Neural progenitor cell (in vitro differentiated cells): ENCODE results near the gene C17orf78. TPM values are rescaled to one million over a fixed set of nuclear protein-coding genes. Genes with fewer than 3 reads are reported as not detected.
"Not testable (repeated sequence)": the region's sequence is repeated elsewhere in the genome, so short reads cannot be mapped to it uniquely, and the experiment has no call there.

Source experiments
- DNase-seq: peaks from one replicate; pipeline ENCODE4 v3.0.0-alpha.2; 2016; ENCODE audit warnings: low spot score
- H2AFZ ChIP-seq: fragments of 200-600 bp; sonication (generic); replicated peaks from 2 replicates; pipeline ENCODE4 v1.6.1; 2016; ENCODE audit warnings: antibody characterized with exemption
- H3F3A ChIP-seq: fragments of 200-600 bp; sonication (generic); 2 replicates; pipeline ENCODE4 v1.6.1; 2016; ENCODE audit warnings: antibody characterized with exemption, low read depth
- H3K27ac ChIP-seq: fragments of 200-600 bp; sonication (generic); 2 replicates; pipeline ENCODE4 v1.5.1; 2016; ENCODE audit warnings: mild to moderate bottlenecking
- H3K27me3 ChIP-seq: fragments of 200-600 bp; sonication (generic); 2 replicates; pipeline ENCODE4 v1.6.1; 2016; ENCODE audit warnings: mild to moderate bottlenecking, moderate library complexity
- H3K36me3 ChIP-seq: fragments of 200-600 bp; sonication (generic); 2 replicates; pipeline ENCODE4 v1.5.1; 2016
- H3K4me1 ChIP-seq: fragments of 200-600 bp; sonication (generic); 2 replicates; pipeline ENCODE4 v1.6.1; 2016; ENCODE audit warnings: mixed run types
- H3K4me2 ChIP-seq: fragments of 200-600 bp; sonication (generic); 2 replicates; pipeline ENCODE4 v1.6.1; 2016
- H3K4me3 ChIP-seq: fragments of 200-600 bp; sonication (generic); 2 replicates; pipeline ENCODE4 v1.5.1; 2016
- H3K79me2 ChIP-seq: fragments of 200-600 bp; sonication (generic); 2 replicates; pipeline ENCODE4 v1.6.1; 2016; ENCODE audit warnings: low read depth
- H3K9ac ChIP-seq: fragments of 200-600 bp; sonication (generic); 2 replicates; pipeline ENCODE4 v1.6.1; 2016
- H3K9me3 ChIP-seq: fragments of 200-600 bp; sonication (generic); 2 replicates; pipeline ENCODE4 v1.5.1; 2016; ENCODE audit warnings: low read depth
- H4K20me1 ChIP-seq: fragments of 200-600 bp; sonication (generic); 2 replicates; pipeline ENCODE4 v1.6.1; 2016; ENCODE audit warnings: low read depth
- H3K27ac Mint-ChIP-seq: 3 replicates; pipeline ENCODE4 v1.8.0; 2021; ENCODE audit warnings: mixed read lengths
- H3K27me3 Mint-ChIP-seq: 2 replicates; pipeline ENCODE4 v1.8.0; 2022; ENCODE audit warnings: low read depth, mild to moderate bottlenecking, inconsistent platforms, moderate library complexity, mixed read lengths; ENCODE audit not compliant: insufficient read depth
- H3K36me3 Mint-ChIP-seq: 3 replicates; pipeline ENCODE4 v1.8.0; 2021; ENCODE audit warnings: mixed read lengths
- H3K4me1 Mint-ChIP-seq: 3 replicates; pipeline ENCODE4 v1.8.0; 2021; ENCODE audit warnings: mixed read lengths
- H3K4me3 Mint-ChIP-seq: 3 replicates; pipeline ENCODE4 v1.8.0; 2021; ENCODE audit warnings: mild to moderate bottlenecking, moderate library complexity, mixed read lengths
- H3K9me3 Mint-ChIP-seq: 3 replicates; pipeline ENCODE4 v1.8.0; 2020; ENCODE audit warnings: mixed read lengths
- EZH2 ChIP-seq: fragments of 200-600 bp; sonication (generic); IDR thresholded peaks from 2 replicates; pipeline ENCODE4 v1.6.1; 2017; ENCODE audit warnings: antibody characterized with exemption, mild to moderate bottlenecking, moderate library complexity
- EZH2phosphoT487 ChIP-seq: fragments of 200-600 bp; sonication (generic); IDR thresholded peaks from 2 replicates; pipeline ENCODE4 v1.6.1; 2017; ENCODE audit warnings: antibody characterized with exemption
- total RNA-seq: library from RNA; depleted of rRNA; stranded (reverse); fragments of >200 nt; gene quantifications from 2 replicates; pipeline ENCODE4 v1.2.3, GENCODE V29; 2015; ENCODE audit warnings: low replicate concordance
- TF ChIP-seq, protein P1 (sequence below): fragments of 200-600 bp; sonication (generic); IDR thresholded peaks from 2 replicates; pipeline ENCODE4 v1.5.1; 2017; ENCODE audit warnings: antibody characterized with exemption, mild to moderate bottlenecking

The C17orf78 gene
- total RNA-seq, 1 donor from 2014 or later: not detected

DNA sequence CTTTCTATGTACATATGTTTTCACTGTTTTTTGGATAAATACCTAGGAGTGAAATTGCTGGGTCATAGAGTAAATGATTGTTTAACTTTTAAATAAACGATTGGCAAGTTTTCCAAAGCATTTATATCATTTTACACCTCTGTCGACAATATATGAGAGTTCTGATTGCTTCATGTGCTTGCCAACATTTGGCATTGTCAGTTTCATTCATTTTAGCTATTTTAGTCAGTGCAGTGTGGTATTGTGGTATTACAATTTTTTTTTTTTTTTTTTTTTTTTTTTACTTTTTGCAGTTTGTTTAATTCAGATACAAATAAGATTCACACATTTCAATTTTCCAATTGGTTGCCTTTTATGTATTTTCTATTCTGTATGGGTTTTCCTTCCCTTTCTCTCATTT lies 56.9 kb downstream of the C17orf78 start:
- H3K27ac Mint-ChIP-seq: no peak overlapping the region
- no peak overlapping the region for H3K4me3 Mint-ChIP-seq
- H3K4me1 Mint-ChIP-seq: no peaks in the 10 kb centered on the region
- Histone ChIP-seq H3K4me1 (no peaks in the 10 kb centered on the region), H3K79me2 (no peaks in the 10 kb centered on the region), H2AFZ (no peak overlapping the region), H3F3A (no peaks in the 10 kb centered on the region), H3K27me3 (no peaks in the 10 kb centered on the region), H3K4me2 (no peak overlapping the region), H3K27ac (no peak overlapping the region), H3K9ac (no peak overlapping the region), H4K20me1 (no peaks in the 10 kb centered on the region), H3K36me3 (peaks cover 4% of the 10 kb centered on the region), H3K9me3 (no peaks in the 10 kb centered on the region), H3K4me3 (no peak overlapping the region)
- no peaks in the 10 kb centered on the region for H3K9me3 Mint-ChIP-seq
- no peak for DNase-seq
- H3K36me3 Mint-ChIP-seq: peaks cover 26% of the 10 kb centered on the region
- TF ChIP-seq EZH2phosphoT487: no peak
- TF ChIP-seq EZH2: no peak
- TF ChIP-seq, protein P1, sequence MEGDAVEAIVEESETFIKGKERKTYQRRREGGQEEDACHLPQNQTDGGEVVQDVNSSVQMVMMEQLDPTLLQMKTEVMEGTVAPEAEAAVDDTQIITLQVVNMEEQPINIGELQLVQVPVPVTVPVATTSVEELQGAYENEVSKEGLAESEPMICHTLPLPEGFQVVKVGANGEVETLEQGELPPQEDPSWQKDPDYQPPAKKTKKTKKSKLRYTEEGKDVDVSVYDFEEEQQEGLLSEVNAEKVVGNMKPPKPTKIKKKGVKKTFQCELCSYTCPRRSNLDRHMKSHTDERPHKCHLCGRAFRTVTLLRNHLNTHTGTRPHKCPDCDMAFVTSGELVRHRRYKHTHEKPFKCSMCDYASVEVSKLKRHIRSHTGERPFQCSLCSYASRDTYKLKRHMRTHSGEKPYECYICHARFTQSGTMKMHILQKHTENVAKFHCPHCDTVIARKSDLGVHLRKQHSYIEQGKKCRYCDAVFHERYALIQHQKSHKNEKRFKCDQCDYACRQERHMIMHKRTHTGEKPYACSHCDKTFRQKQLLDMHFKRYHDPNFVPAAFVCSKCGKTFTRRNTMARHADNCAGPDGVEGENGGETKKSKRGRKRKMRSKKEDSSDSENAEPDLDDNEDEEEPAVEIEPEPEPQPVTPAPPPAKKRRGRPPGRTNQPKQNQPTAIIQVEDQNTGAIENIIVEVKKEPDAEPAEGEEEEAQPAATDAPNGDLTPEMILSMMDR: no peak
- peaks cover 4% of the 10 kb centered on the region for H3K27me3 Mint-ChIP-seq

DNA sequence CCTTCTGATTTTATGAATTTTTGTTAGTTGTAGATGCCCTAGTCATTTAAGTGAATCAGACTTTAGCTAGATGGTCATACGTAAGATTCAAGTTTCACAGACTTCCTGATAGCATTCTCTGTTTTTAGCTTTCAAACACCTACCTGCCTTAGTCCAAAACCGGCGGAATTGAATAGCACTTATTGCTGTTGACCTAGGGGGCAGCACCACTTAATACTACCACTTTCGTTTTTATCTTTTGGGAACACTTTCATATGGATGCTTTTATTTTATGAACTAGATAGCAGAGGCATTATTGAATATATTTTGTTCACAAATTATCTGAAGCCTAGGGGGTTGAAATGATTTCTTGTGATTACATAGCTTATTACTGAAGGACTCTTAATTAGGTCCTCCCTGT lies 62.4 kb downstream of the C17orf78 start:
- H3K27ac Mint-ChIP-seq: no peak overlapping the region
- H3K4me3 Mint-ChIP-seq: no peak overlapping the region
- TF ChIP-seq EZH2 (no peak), EZH2phosphoT487 (no peak)
- TF ChIP-seq, protein P1: peak; percentile 48
- H3K9me3 ChIP-seq: no peaks in the 10 kb centered on the region
- H3F3A ChIP-seq: no peaks in the 10 kb centered on the region
- no peaks in the 10 kb centered on the region for H3K36me3 ChIP-seq
- no peak overlapping the region for H3K4me3 ChIP-seq
- H3K27ac ChIP-seq: no peak overlapping the region
- H3K79me2 ChIP-seq: no peaks in the 10 kb centered on the region
- no peaks in the 10 kb centered on the region for H3K27me3 ChIP-seq
- no peaks in the 10 kb centered on the region for H4K20me1 ChIP-seq
- no peaks in the 10 kb centered on the region for H3K4me1 ChIP-seq
- DNase-seq: no peak
- H3K9me3 Mint-ChIP-seq: no peaks in the 10 kb centered on the region
- H2AFZ ChIP-seq: no peak overlapping the region
- H3K4me2 ChIP-seq: no peak overlapping the region
- no peaks in the 10 kb centered on the region for H3K4me1 Mint-ChIP-seq
- H3K9ac ChIP-seq: no peak overlapping the region
- H3K27me3 Mint-ChIP-seq: peaks cover 2% of the 10 kb centered on the region
- H3K36me3 Mint-ChIP-seq: peaks cover 21% of the 10 kb centered on the region

DNA sequence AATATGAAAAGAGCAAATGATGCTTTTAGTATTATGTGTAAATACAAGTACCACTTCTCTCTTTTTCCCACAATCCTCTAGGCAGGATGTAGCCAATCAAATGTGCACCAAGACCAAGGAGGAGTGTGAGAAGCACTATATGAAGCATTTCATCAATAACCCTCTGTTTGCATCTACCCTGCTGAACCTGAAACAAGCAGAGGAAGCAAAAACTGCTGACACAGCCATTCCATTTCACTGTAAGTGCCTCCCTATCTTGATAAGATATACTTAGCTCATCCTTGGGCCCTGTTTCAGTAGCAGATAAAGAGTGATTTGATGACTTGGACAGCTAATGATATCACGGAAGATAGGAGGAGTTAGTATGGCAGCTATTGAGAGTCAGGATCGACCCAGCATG lies 64.6 kb downstream of the C17orf78 start:
- H3K9me3 Mint-ChIP-seq: no peaks in the 10 kb centered on the region
- Histone ChIP-seq H3K9me3 (no peaks in the 10 kb centered on the region), H3K27me3 (no peaks in the 10 kb centered on the region), H3K27ac (no peak overlapping the region), H3K9ac (no peak overlapping the region), H3K4me3 (no peak overlapping the region), H3K4me2 (no peak overlapping the region), H4K20me1 (no peaks in the 10 kb centered on the region), H3F3A (peaks cover 19% of the 10 kb centered on the region), H3K36me3 (no peaks in the 10 kb centered on the region), H3K79me2 (no peaks in the 10 kb centered on the region), H2AFZ (no peak overlapping the region), H3K4me1 (peaks cover 4% of the 10 kb centered on the region)
- DNase-seq: no peak
- peaks cover 17% of the 10 kb centered on the region for H3K36me3 Mint-ChIP-seq
- no peak overlapping the region for H3K4me3 Mint-ChIP-seq
- TF ChIP-seq EZH2phosphoT487: no peak
- TF ChIP-seq, protein P1: no peak
- no peak for TF ChIP-seq EZH2
- H3K4me1 Mint-ChIP-seq: no peaks in the 10 kb centered on the region
- H3K27ac Mint-ChIP-seq: no peak overlapping the region
- H3K27me3 Mint-ChIP-seq: no peaks in the 10 kb centered on the region

DNA sequence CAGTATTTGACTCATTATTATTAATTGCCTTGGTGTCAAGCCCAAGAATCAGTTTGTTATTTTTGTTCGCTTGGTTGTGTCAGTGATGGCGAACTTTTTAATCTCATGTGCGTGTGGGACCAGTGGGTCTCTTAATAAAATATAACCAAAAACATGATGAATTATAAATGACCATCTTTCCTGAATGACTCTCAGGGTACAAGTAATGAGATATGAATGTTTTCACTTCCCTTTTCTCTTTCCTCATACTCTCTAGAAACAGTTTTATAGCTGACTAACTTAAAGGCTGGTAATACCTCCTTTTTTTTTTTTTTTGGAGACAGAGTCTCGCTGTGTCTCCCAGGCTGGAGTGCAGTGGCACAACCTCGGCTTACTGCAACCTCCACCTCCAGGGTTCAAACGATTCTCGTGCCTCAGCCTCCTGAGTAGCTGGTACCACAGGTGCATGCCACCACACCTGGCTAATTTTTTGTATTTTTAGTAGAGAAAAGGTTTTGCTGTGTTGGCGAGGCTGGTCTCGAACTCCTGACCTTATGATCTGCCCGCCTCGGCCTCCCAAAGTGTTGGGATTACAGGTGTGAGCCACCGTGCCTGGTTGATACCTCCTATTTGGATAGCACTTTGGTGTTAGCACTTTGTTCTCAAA lies 65.7 kb downstream of the C17orf78 start:
- peaks cover 30% of the 10 kb centered on the region for H3F3A ChIP-seq
- not testable (repeated sequence) for H3K27me3 Mint-ChIP-seq, H3K79me2 ChIP-seq, H3K27ac Mint-ChIP-seq, H3K4me3 Mint-ChIP-seq, H3K9me3 ChIP-seq, DNase-seq, H3K4me1 Mint-ChIP-seq, H3K4me2 ChIP-seq, H3K9ac ChIP-seq, H2AFZ ChIP-seq, H3K36me3 ChIP-seq, H3K4me3 ChIP-seq, H3K9me3 Mint-ChIP-seq, H4K20me1 ChIP-seq, H3K27ac ChIP-seq, H3K27me3 ChIP-seq
- peaks cover 15% of the 10 kb centered on the region for H3K4me1 ChIP-seq
- peaks cover 18% of the 10 kb centered on the region for H3K36me3 Mint-ChIP-seq

Other genes with a start within 250 kb of the C17orf78 start
- 88.6 and 94.9 TPM in 2 replicates for gene ACACA, start 30.9 kb downstream of the C17orf78 start, total RNA-seq
- 25.4 and 30.7 TPM in 2 replicates for gene TADA2A, start 30.9 kb downstream of the C17orf78 start, total RNA-seq
- gene DUSP14, start 113.9 kb downstream of the C17orf78 start, total RNA-seq: 17.3 and 21.6 TPM in 2 replicates
- gene SYNRG, start 233.4 kb downstream of the C17orf78 start, total RNA-seq: 22.4 and 26.3 TPM in 2 replicates